ENCODE measurements around the gene F5.

GRCh38 chr1:169472738-169473137, 113.5 kb downstream of the F5 start:
- TF ChIP-seq CTCF (IDR thresholded peaks at IDR 0.05) (no peak), POLR2A (IDR thresholded peaks at IDR 0.05) (no peak)

Measured in lower leg skin (tissue), 3 donors.